CD4-positive, CD25-positive, alpha-beta regulatory T cell (primary cell): ENCODE data around the gene SPSB1. TPM values are rescaled to one million over a fixed set of nuclear protein-coding genes. Genes with fewer than 3 reads are reported as not detected.
A peak's percentile ranks its signal among the peaks of the same experiment; 100 is the strongest.
"Not testable (repeated sequence)": the region's sequence is repeated elsewhere in the genome, so short reads cannot be mapped to it uniquely, and the experiment has no call there.

Experiments used
- ATAC-seq, 2 donors: fragments of 150-1000 bp; cut with Tn5 transposase; one replicate each; pipeline ENCODE4 v1.10.0; 2021; ENCODE audit warnings: low read depth in 2 of 2, moderate number of reproducible peaks in 2 of 2, moderate library complexity in 1 of 2
- DNase-seq, 3 donors: peaks; one replicate each; pipeline versions ENCODE4 v3.0.0 to v3.0.0-alpha.2; 2012 to 2022; ENCODE audit warnings: mixed read lengths in 1 of 3
- H3K27ac ChIP-seq: one replicate; pipeline ENCODE4 v1.7.0; 2013; ENCODE audit warnings: mild to moderate bottlenecking, low read length; ENCODE audit not compliant: insufficient read depth, poor library complexity, severe bottlenecking
- H3K27me3 ChIP-seq: one replicate; pipeline ENCODE4 v1.7.0; 2013; ENCODE audit warnings: low read length; ENCODE audit not compliant: control insufficient read depth, insufficient read depth
- H3K36me3 ChIP-seq: one replicate; pipeline ENCODE4 v1.7.0; 2013; ENCODE audit warnings: mild to moderate bottlenecking, low read length, moderate library complexity; ENCODE audit not compliant: control insufficient read depth, insufficient read depth
- H3K4me1 ChIP-seq: 2 replicates; pipeline ENCODE4 v1.7.0; 2013; ENCODE audit warnings: mild to moderate bottlenecking, low read length; ENCODE audit not compliant: insufficient read depth, control insufficient read depth, poor library complexity, severe bottlenecking
- H3K4me3 ChIP-seq: one replicate; pipeline ENCODE4 v1.7.0; 2013; ENCODE audit warnings: low read depth, mild to moderate bottlenecking, low read length, moderate library complexity
- H3K9me3 ChIP-seq, 2 experiments: 1 replicate in 1 of 2; 2 replicates in 1 of 2; pipeline ENCODE4 v1.7.0; 2013; ENCODE audit warnings: low read length in 2 of 2, mild to moderate bottlenecking in 1 of 2, moderate library complexity in 1 of 2; ENCODE audit not compliant: control insufficient read depth in 2 of 2
- H3K27ac Mint-ChIP-seq, 3 donors: one replicate each; pipeline ENCODE4 v1.8.0; 2020 to 2022; ENCODE audit warnings: mild to moderate bottlenecking in 3 of 3, mixed read lengths in 3 of 3, moderate library complexity in 2 of 3
- H3K27me3 Mint-ChIP-seq: one replicate; pipeline ENCODE4 v1.8.0; 2022; ENCODE audit warnings: mild to moderate bottlenecking, mixed read lengths
- H3K36me3 Mint-ChIP-seq: one replicate; pipeline ENCODE4 v1.8.0; 2020; ENCODE audit warnings: mixed read lengths
- H3K4me1 Mint-ChIP-seq, 4 donors: one replicate each; pipeline ENCODE4 v1.8.0; 2020 to 2022; ENCODE audit warnings: mixed read lengths in 4 of 4, mild to moderate bottlenecking in 1 of 4
- H3K4me3 Mint-ChIP-seq, 4 donors: one replicate each; pipeline ENCODE4 v1.8.0; 2020 to 2022; ENCODE audit warnings: mild to moderate bottlenecking in 4 of 4, mixed read lengths in 4 of 4, moderate library complexity in 3 of 4
- H3K9me3 Mint-ChIP-seq, 7 donors: one replicate each; pipeline ENCODE4 v1.8.0; 2020 to 2022; ENCODE audit warnings: mixed read lengths in 7 of 7, mild to moderate bottlenecking in 3 of 7, moderate library complexity in 2 of 7
- polyA plus RNA-seq, 4 donors: library from polyadenylated mRNA; unstranded; fragments of 300-500 nt; fragmentation: Illumina TruSeq; gene quantifications; one replicate each; pipeline ENCODE4 v1.2.3, GENCODE V29; 2021
- total RNA-seq: library from RNA; stranded (reverse); gene quantifications from one replicate; pipeline ENCODE4 v1.2.3, GENCODE V29; 2022

Gene SPSB1
- total and polyA plus RNA-seq, 5 donors from 2014 or later, result 7.0 to 19.7 (median 12.3) TPM

DNA sequence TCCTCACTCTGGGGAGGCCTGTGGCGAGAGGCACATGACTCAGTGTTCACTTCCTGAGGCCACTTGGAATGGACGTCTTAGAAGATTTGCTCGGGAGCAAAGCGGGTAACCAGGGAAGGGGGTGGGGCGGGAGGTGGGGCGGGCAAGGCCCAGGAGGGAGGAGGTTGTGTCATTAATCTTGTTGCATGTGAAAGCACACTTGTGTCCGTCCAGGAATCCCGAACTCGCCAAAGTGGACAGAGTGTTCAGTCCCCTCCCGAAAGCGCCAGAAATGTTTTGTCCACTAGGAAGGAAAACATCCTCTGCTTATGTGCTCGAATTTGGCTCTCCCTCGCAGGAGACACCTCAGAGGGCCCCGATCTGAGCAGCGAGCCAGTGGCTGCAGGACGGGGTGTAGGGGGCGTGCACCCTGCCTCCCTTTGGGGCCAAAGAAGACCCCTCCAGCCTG lies 84.2 kb downstream of the SPSB1 start:
- H3K4me1 ChIP-seq, result no peaks in the 10 kb centered on the region
- ATAC-seq, result no peak
- H3K9me3 ChIP-seq, result no peaks in the 10 kb centered on the region
- no peaks in the 10 kb centered on the region for H3K36me3 ChIP-seq
- Mint-ChIP-seq H3K4me3 (no peak overlapping the region), H3K36me3 (no peaks in the 10 kb centered on the region), H3K27me3 (no peaks in the 10 kb centered on the region), H3K27ac (no peak overlapping the region), H3K4me1 (peaks cover 0 to 2% (median 0%) of the 10 kb centered on the region in 4 donors), H3K9me3 (peaks cover 0 to 1% (median 0%) of the 10 kb centered on the region in 7 donors)
- H3K4me3 ChIP-seq, result no peak overlapping the region
- H3K27me3 ChIP-seq, result no peaks in the 10 kb centered on the region
- DNase-seq, result no peak
- no peak overlapping the region for H3K27ac ChIP-seq

DNA sequence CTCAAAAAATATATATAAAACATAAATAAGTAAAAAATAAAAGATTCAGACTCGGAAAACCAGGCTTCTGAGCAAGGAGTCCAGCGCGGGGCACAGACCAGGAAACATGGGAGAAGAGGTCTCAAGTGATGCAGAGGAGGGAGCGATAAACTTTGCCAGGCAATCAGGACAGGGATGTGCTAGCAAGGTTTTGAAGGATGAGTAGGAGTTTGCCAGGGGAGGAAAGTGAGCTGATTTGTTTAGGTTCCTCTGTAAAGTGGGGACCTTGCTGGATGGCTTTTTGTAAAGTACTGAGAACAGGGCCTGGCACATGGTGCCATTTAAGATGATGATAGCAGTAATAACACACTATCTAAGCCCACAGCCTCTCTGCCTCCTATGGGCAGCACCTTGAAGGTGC lies 86.1 kb downstream of the SPSB1 start:
- Histone ChIP-seq H3K27me3 (no peaks in the 10 kb centered on the region), H3K4me3 (no peak overlapping the region), H3K4me1 (no peaks in the 10 kb centered on the region), H3K9me3 (no peaks in the 10 kb centered on the region), H3K27ac (no peak overlapping the region), H3K36me3 (no peaks in the 10 kb centered on the region)
- ATAC-seq (no peak), DNase-seq (peak in 1 of 3 donors; percentile 27)
- H3K9me3 Mint-ChIP-seq, result peaks cover 0 to 1% (median 0%) of the 10 kb centered on the region in 7 donors
- H3K4me3 Mint-ChIP-seq, result no peak overlapping the region
- H3K27me3 Mint-ChIP-seq, result no peaks in the 10 kb centered on the region
- H3K27ac Mint-ChIP-seq, result no peak overlapping the region
- peaks cover 0 to 2% (median 0%) of the 10 kb centered on the region in 4 donors for H3K4me1 Mint-ChIP-seq
- H3K36me3 Mint-ChIP-seq, result no peaks in the 10 kb centered on the region

DNA sequence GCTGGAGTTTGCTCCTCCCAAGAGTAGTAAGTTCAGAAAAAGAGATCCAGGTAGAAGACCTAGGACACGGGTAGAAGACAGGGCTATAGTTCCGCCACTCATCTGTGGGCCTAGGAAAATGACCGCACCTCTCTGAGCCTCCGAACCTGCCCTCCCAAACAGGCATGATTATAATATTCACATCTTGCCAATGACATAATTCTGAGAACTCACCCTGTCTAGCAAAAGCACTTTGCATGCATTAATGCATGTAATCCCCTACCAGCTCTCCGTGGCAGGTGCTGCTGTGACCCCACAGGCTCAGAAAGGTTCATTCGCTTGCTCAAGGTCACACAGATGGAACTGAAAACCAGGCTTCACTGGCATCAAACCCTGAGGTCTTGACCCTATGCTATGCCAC lies 88.0 kb downstream of the SPSB1 start:
- peaks cover 0 to 2% (median 0%) of the 10 kb centered on the region in 4 donors for H3K4me1 Mint-ChIP-seq
- Histone ChIP-seq H3K4me1 (no peaks in the 10 kb centered on the region), H3K36me3 (no peaks in the 10 kb centered on the region), H3K9me3 (no peaks in the 10 kb centered on the region), H3K27me3 (no peaks in the 10 kb centered on the region), H3K4me3 (no peak overlapping the region), H3K27ac (no peak overlapping the region)
- DNase-seq, result no peak
- no peaks in the 10 kb centered on the region for H3K36me3 Mint-ChIP-seq
- peaks cover 0 to 1% (median 0%) of the 10 kb centered on the region in 7 donors for H3K9me3 Mint-ChIP-seq
- no peak for ATAC-seq
- H3K27ac Mint-ChIP-seq, result no peak overlapping the region
- H3K27me3 Mint-ChIP-seq, result no peaks in the 10 kb centered on the region
- no peak overlapping the region for H3K4me3 Mint-ChIP-seq

DNA sequence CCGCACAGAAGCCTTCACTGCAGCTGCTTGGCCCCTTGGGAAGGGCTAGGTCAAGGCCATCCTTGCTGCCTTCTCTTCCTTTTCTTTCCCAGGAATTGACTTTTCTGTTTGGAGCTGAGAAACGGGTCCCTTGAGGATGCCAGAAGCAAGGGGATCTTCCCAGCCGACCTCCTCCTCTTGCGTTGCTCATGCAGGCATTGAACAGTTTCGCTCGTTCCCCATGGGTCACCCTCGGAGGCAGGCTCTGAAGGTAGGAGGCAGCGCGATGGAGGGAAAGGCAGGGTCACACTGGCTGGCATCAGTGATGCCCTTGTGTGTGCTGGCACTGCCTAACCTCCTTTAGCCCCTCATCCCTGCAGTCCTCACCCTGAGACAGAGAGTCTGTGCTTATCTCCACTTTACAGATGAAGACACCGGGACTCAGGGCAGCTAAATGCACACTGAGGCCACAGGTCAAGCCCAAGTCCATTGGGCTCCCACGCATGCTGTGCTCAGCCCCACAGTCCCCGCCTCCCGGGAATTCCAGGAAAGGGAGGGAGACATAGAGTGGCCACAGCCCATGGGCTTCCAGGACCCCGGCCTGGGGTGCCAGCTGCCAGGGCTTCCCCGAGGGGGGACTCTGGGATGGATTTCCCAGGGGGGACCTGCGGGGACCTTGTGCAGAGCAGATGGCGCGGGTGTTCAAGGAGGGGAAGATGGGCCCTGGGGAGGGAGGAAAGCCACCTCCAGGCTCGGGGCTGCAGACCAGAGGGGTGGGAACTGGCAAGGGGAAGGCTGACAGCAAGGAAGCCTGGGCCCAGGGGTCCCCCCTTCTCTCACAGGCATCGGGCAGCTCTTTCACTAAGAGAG lies 90.2 kb downstream of the SPSB1 start:
- Histone ChIP-seq H3K27me3 (no peaks in the 10 kb centered on the region), H3K27ac (no peak overlapping the region), H3K36me3 (no peaks in the 10 kb centered on the region), H3K9me3 (no peaks in the 10 kb centered on the region), H3K4me3 (no peak overlapping the region), H3K4me1 (no peaks in the 10 kb centered on the region)
- H3K9me3 Mint-ChIP-seq, result peaks cover 0 to 1% (median 0%) of the 10 kb centered on the region in 7 donors
- H3K36me3 Mint-ChIP-seq, result no peaks in the 10 kb centered on the region
- no peak overlapping the region for H3K4me3 Mint-ChIP-seq
- no peaks in the 10 kb centered on the region for H3K27me3 Mint-ChIP-seq
- peaks cover 0 to 2% (median 0%) of the 10 kb centered on the region in 4 donors for H3K4me1 Mint-ChIP-seq
- no peak overlapping the region for H3K27ac Mint-ChIP-seq
- no peak for ATAC-seq
- DNase-seq, result no peak

DNA sequence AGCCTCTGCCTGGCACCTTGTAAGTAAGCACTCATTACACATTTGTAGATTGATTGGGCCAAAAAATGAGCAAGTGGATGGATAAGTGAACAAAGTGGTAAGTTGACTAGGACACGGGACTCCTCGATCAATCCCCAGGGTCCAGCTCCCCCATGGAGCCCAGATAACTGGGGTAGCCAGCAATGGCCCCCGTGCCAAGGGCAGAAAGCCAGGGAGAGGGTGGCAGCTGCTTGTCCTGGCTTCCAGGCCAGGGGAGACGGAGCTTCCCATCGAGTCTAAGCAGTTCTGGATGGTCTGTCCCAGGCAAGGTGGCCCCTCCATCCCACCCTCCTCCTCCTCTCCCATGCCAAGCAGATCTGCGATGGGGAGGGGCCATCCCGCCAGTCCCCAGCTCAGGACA lies 91.4 kb downstream of the SPSB1 start:
- Histone ChIP-seq H3K36me3 (no peaks in the 10 kb centered on the region), H3K4me1 (no peaks in the 10 kb centered on the region), H3K9me3 (no peaks in the 10 kb centered on the region), H3K27me3 (no peaks in the 10 kb centered on the region), H3K27ac (no peak overlapping the region), H3K4me3 (no peak overlapping the region)
- DNase-seq (no peak), ATAC-seq (no peak)
- Mint-ChIP-seq H3K4me3 (no peak overlapping the region), H3K4me1 (peaks cover 0 to 2% (median 0%) of the 10 kb centered on the region in 4 donors), H3K27ac (peak overlapping the region in 2 of 3 donors; percentile 65 to 75), H3K27me3 (no peaks in the 10 kb centered on the region), H3K9me3 (no peaks in the 10 kb centered on the region), H3K36me3 (no peaks in the 10 kb centered on the region)

DNA sequence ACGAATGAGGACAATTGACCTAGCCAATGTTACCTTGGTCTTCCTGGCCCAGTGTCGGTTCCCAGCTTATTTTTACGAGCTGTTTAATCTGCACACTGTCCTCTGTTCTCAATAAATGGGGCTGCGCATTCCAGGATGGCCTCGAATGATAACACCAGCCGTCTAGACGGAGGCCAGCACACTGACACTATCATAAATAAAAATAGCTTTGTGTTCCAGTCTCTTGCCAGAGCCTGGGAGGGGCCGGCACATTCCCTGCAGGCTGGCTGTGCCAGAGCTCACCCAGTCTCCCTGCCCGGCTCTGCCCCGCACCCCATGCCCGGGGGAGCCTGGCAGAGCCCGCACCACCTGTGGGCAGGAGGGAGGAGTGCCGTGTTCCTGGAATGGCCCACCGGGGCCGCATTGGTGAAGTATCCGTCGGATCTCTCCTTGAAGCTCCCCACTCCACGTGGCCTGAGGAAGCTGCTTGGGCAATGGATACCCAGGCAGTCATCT lies 92.1 kb downstream of the SPSB1 start:
- Histone ChIP-seq H3K4me1 (no peaks in the 10 kb centered on the region), H3K27ac (no peak overlapping the region), H3K9me3 (no peaks in the 10 kb centered on the region), H3K4me3 (no peak overlapping the region), H3K36me3 (no peaks in the 10 kb centered on the region), H3K27me3 (no peaks in the 10 kb centered on the region)
- H3K27ac Mint-ChIP-seq, result peak overlapping the region in 1 of 3 donors; percentile 75
- no peak overlapping the region for H3K4me3 Mint-ChIP-seq
- DNase-seq (no peak), ATAC-seq (no peak)
- H3K4me1 Mint-ChIP-seq, result peaks cover 0 to 5% (median 4%) of the 10 kb centered on the region in 4 donors
- no peaks in the 10 kb centered on the region for H3K9me3 Mint-ChIP-seq
- H3K27me3 Mint-ChIP-seq, result no peaks in the 10 kb centered on the region
- H3K36me3 Mint-ChIP-seq, result no peaks in the 10 kb centered on the region

DNA sequence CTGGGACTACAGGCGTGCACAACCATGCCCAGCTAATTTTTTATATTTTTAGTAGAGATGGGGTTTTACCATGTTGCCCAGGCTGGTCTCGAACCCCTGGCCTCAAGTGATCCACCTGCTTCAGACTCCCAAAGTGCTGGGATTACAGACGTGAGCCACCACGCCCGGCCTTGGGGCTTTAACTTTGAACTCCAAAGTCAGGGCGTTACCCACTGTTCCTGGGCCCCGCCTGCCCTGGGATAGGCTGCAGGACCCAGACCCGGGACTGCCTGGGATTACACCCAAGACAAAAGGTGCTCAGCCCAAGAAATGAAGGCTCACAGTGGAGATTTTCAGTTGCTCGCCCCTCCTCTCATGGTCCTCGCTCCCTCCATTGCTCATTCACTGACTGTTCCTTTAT lies 92.7 kb downstream of the SPSB1 start:
- H3K4me1 Mint-ChIP-seq, H3K4me3 Mint-ChIP-seq, H3K27me3 Mint-ChIP-seq, H3K36me3 Mint-ChIP-seq, H3K9me3 Mint-ChIP-seq, H3K4me3 ChIP-seq, H3K27ac Mint-ChIP-seq, H3K27ac ChIP-seq, H3K4me1 ChIP-seq, H3K27me3 ChIP-seq, H3K36me3 ChIP-seq, H3K9me3 ChIP-seq, ATAC-seq, DNase-seq: not testable (repeated sequence)
